ENCODE measurements around the gene ATP2A3. TPM values are rescaled to one million over a fixed set of nuclear protein-coding genes. Genes with fewer than 3 reads are reported as not detected.

The ATP2A3 gene
- total and polyA plus RNA-seq, 2 donors (not counting 1 experiment from before 2014, with no cell fraction given), result 697 to 817 TPM

GRCh38 chr17:3911271-3912053 is 52.8 kb downstream of the ATP2A3 start:
- Histone ChIP-seq H2AFZ (ENCODE audit: insufficient read depth, low read depth, low read length, poor library complexity, severe bottlenecking) (no peak overlapping the region), H3K4me1 (ENCODE audit: control insufficient read depth in 2 of 2, insufficient read depth in 2 of 2, low read length in 2 of 2) (peaks cover 59 to 78% of the 10 kb centered on the region in 2 donors), H3K79me2 (ENCODE audit: control insufficient read depth, insufficient read depth, low read length) (peaks cover 79% of the 10 kb centered on the region), H3K36me3 (replicated peaks in 1 of 2; ENCODE audit: control extremely low read depth in 1 of 2, control insufficient read depth in 1 of 2, extremely low read depth in 1 of 2, insufficient read depth in 2 of 2, low read length in 1 of 2) (no peaks in the 10 kb centered on the region), H3K9ac (ENCODE audit: low read length) (peak overlapping the region; percentile 52), H3K27ac (ENCODE audit: low read length in 2 of 2) (peak overlapping the region; percentile 98), H3K9me3 (ENCODE audit: control extremely low read depth in 1 of 3, control insufficient read depth in 2 of 3, insufficient read depth in 1 of 3, low read length in 2 of 3) (peaks cover 0 to 13% (median 0%) of the 10 kb centered on the region in 3 donors), H3K4me2 (replicated peaks; ENCODE audit: low read depth, low read length, poor library complexity, severe bottlenecking) (peak overlapping the region; percentile 71), H3K4me3 (ENCODE audit: control extremely low read depth in 1 of 5, extremely low read depth in 1 of 5, insufficient read depth in 1 of 5, low read depth in 2 of 5, low read length in 4 of 5) (peak overlapping the region in 3 of 5 experiments; percentile 16 to 34 (median 24)), H3K27me3 (replicated peaks in 1 of 4; ENCODE audit: control extremely low read depth in 1 of 4, control insufficient read depth in 3 of 4, insufficient read depth in 4 of 4, low read length in 3 of 4) (no peaks in the 10 kb centered on the region), H4K20me1 (ENCODE audit: control insufficient read depth, insufficient read depth, low read length, poor library complexity, severe bottlenecking) (no peaks in the 10 kb centered on the region)
- CTCF ChIA-PET, result interaction anchor here (0.6 to 7.5 kb wide), 10 partner anchors 17 to 394 kb away, joined by 3 to 157 read pairs (median 6); partner anchors contain the start of genes ATP2A3, CAMKK1 and NCBP3
- Mint-ChIP-seq H3K4me3 (peak overlapping the region; percentile 54), H3K27me3 (no peaks in the 10 kb centered on the region), H3K27ac (peak overlapping the region; percentile 90), H3K9me3 (ENCODE audit: insufficient read depth) (no peaks in the 10 kb centered on the region), H3K4me1 (peaks cover 72% of the 10 kb centered on the region)
- ATAC-seq (ENCODE audit: low read depth) (peak; percentile 71), DNase-seq (peak; percentile 98)
- TF ChIP-seq EZH2 (IDR thresholded peaks at IDR 0.05; ENCODE audit: borderline replicate concordance, insufficient read depth, low read depth, low read length, poor library complexity, severe bottlenecking) (no peak), CTCF (IDR thresholded peaks at IDR 0.05) (no peak)
- POLR2A ChIA-PET, result interaction anchor here (0.5 to 2.0 kb wide), 11 partner anchors 12 to 1105 kb away, joined by 3 to 28 read pairs (median 4); partner anchors contain the start of genes ATP2A3 and CAMKK1
- 26% methylated on average over 29 of the region's 30 CpGs for WGBS (ENCODE audit: insufficient coverage)
- intact Hi-C loops (cut with micrococcal nuclease), result loop anchor here (1.0 to 10.0 kb wide), 4 partner anchors 19 to 357 kb away; partner anchors contain the start of gene TRPV3
